ENCODE results near the gene FUT3. TPM values are rescaled to one million over a fixed set of nuclear protein-coding genes. Genes with fewer than 3 reads are reported as not detected.
A peak's percentile ranks its signal among the peaks of the same experiment; 100 is the strongest.
"Not testable (repeated sequence)": the region's sequence is repeated elsewhere in the genome, so short reads cannot be mapped to it uniquely, and the experiment has no call there.

The FUT3 gene
- total RNA-seq, 6 experiments from 2014 or later, result 0.19 to 1.4 (median 0.33) TPM

DNA sequence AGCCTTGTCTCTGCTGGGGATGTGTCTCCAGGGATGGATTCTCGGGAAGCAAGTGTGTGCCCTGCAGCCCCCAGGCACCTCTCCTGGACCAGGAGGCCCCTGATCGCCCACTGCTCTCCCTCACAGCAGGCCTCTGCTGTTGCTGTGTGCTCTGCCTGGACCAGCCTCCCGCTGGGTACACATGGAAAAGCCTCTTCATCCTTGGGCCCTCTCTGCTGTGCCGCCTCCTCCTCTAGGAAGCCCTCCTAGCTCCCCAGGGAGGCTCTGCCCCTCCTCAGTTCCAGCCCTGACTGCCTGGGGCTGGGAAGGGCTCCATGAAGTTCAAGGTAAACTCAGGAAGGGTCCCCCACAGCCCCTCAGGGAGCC is 40.3 kb upstream of the FUT3 start:
- peaks cover 0 to 12% (median 3%) of the 10 kb centered on the region in 4 donors for H3K36me3 ChIP-seq
- intact Hi-C loops (cut with DNase I), result loop anchor here (5.0 kb wide), 2 partner anchors 79 to 84 kb away; partner anchors contain the start of gene NRTN (in 1 of the 2)
- WGBS (ENCODE audit: insufficient coverage, low coverage, low lambda C conversion rate, missing lambda C conversion rate), result no CpG with 5 or more reads among the region's 4 CpGs
- H3K4me3 ChIP-seq, result no peak overlapping the region
- H3K4me1 ChIP-seq, result peaks cover 0 to 8% (median 2%) of the 10 kb centered on the region in 4 donors
- TF ChIP-seq, protein P1, sequence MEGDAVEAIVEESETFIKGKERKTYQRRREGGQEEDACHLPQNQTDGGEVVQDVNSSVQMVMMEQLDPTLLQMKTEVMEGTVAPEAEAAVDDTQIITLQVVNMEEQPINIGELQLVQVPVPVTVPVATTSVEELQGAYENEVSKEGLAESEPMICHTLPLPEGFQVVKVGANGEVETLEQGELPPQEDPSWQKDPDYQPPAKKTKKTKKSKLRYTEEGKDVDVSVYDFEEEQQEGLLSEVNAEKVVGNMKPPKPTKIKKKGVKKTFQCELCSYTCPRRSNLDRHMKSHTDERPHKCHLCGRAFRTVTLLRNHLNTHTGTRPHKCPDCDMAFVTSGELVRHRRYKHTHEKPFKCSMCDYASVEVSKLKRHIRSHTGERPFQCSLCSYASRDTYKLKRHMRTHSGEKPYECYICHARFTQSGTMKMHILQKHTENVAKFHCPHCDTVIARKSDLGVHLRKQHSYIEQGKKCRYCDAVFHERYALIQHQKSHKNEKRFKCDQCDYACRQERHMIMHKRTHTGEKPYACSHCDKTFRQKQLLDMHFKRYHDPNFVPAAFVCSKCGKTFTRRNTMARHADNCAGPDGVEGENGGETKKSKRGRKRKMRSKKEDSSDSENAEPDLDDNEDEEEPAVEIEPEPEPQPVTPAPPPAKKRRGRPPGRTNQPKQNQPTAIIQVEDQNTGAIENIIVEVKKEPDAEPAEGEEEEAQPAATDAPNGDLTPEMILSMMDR (IDR thresholded peaks at IDR 0.05), result no peak
- no peak for TF ChIP-seq POLR2A (IDR thresholded peaks at IDR 0.05)
- H3K27me3 ChIP-seq, result no peaks in the 10 kb centered on the region
- no peaks in the 10 kb centered on the region for H3K9me3 ChIP-seq
- no peak overlapping the region for H3K27ac ChIP-seq
- no peak for DNase-seq
- ATAC-seq, result no peak

DNA sequence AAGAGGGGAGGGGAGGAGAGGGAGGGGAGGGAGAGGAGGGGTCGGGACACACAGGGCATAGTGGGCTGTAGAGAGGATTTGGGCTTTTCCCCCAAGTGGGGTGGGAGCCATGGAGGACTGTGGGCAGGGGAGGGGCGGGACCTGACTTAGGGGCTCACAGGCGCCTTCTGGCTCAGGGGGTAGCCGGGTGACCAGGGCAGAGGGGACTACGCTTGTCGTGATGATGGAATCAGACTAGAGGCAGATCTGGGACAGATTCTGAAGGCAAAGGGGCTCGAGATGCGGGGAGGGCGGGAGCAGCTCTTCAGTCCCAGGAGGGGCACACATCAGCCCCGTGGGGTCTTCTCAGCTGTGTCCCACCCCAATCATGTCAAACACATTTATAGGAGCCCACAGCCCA is 38.9 kb upstream of the FUT3 start:
- Histone ChIP-seq H3K36me3 (no peaks in the 10 kb centered on the region), H3K4me1 (peaks cover 0 to 8% (median 2%) of the 10 kb centered on the region in 4 donors), H3K27ac (no peak overlapping the region), H3K9me3 (no peaks in the 10 kb centered on the region), H3K4me3 (no peak overlapping the region), H3K27me3 (no peaks in the 10 kb centered on the region)
- ATAC-seq (no peak), DNase-seq (no peak)
- 78% methylated on average over 4 of the region's 10 CpGs for WGBS (ENCODE audit: insufficient coverage, low coverage, low lambda C conversion rate, missing lambda C conversion rate)
- TF ChIP-seq POLR2A (IDR thresholded peaks at IDR 0.05), result no peak
- TF ChIP-seq, protein P1 (IDR thresholded peaks at IDR 0.05), result no peak
- intact Hi-C loops (cut with DNase I), result loop anchor here (5.0 kb wide), 2 partner anchors 78 to 83 kb away; partner anchors contain the start of gene NRTN (in 1 of the 2)

DNA sequence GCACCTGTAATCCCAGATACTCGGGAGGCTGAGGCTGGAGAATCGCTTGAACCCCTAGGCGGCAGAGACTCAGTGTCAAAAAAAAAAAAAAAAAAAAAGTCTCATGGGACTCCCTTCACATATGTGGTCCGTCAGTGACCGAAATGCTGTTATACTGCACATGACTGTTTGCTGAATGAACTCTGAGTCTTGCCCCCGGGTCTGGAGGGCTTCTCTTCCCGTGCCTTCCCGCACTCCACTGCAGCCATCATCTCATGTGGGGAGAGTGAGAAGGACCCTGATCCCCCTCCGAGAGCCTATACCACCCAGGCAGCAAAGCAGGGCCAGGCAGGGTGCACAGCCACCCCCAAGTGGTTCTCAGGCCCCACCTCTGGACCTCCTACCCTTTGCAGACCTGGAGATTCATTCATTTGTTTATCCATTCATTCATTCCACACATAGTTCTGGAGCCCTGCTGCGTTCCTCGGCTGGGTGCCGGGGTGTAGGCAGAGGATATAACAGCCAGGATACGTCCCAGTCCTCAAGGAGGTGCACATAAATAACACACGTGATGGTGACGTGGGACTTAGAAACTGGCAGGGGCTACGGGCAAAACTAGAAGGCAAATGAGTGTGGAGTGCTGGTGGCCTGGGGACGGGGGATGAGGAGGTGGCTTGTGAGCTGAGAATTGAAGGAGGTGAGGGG is 38.2 kb upstream of the FUT3 start:
- Histone ChIP-seq H3K9me3 (no peaks in the 10 kb centered on the region), H3K4me3 (no peak overlapping the region), H3K27ac (no peak overlapping the region), H3K4me1 (peaks cover 0 to 8% (median 2%) of the 10 kb centered on the region in 4 donors), H3K36me3 (no peaks in the 10 kb centered on the region), H3K27me3 (no peaks in the 10 kb centered on the region)
- no peak for DNase-seq
- TF ChIP-seq, protein P1 (IDR thresholded peaks at IDR 0.05), result no peak
- TF ChIP-seq POLR2A (IDR thresholded peaks at IDR 0.05), result no peak
- 54% methylated on average over 13 of the region's 17 CpGs for WGBS (ENCODE audit: insufficient coverage, low coverage, low lambda C conversion rate, missing lambda C conversion rate)
- no peak for ATAC-seq
- intact Hi-C loops (cut with DNase I), result no loop called here

DNA sequence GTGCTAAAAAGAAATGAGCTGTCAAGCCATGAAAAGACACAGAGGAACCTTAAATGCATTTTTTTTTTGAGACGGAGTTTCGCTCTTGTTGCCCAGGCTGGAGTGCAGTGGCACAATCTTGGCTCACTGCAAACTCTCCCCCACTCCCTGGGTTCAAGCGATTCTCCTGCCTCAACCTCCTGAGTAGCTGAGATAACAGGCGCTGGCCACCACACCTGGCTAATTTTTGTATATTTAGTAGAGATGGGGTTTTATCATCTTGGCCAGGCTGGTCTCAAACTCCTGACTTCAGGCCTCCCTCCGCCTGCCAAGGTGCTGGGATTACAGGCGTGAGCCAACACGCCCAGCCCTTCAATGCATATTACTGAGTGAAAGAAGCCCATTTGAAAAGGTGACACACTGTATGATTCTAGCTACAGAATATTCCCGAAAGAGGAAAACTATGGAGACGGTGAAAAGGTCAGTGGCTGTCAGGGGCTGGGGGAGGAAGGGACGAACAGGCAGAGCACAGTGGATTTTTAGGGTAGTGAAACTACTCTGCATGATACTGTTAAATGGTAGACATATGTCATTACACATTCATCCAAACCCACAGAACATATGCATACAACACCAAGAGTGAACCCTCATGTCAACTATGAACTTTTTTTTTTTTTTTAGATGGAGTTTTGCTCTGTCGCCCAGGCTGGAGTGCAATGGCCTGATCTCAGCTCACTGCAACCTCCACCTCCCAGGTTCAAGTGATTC is 33.0 kb upstream of the FUT3 start:
- H3K4me3 ChIP-seq; H3K9me3 ChIP-seq; DNase-seq; ATAC-seq; H3K27ac ChIP-seq; intact Hi-C loops (cut with DNase I); H3K27me3 ChIP-seq; H3K36me3 ChIP-seq: not testable (repeated sequence)
- H3K4me1 ChIP-seq, result peaks cover 0 to 27% (median 11%) of the 10 kb centered on the region in 4 donors
- 81% methylated on average over 11 of the region's 11 CpGs for WGBS (ENCODE audit: insufficient coverage, low coverage, low lambda C conversion rate, missing lambda C conversion rate)

DNA sequence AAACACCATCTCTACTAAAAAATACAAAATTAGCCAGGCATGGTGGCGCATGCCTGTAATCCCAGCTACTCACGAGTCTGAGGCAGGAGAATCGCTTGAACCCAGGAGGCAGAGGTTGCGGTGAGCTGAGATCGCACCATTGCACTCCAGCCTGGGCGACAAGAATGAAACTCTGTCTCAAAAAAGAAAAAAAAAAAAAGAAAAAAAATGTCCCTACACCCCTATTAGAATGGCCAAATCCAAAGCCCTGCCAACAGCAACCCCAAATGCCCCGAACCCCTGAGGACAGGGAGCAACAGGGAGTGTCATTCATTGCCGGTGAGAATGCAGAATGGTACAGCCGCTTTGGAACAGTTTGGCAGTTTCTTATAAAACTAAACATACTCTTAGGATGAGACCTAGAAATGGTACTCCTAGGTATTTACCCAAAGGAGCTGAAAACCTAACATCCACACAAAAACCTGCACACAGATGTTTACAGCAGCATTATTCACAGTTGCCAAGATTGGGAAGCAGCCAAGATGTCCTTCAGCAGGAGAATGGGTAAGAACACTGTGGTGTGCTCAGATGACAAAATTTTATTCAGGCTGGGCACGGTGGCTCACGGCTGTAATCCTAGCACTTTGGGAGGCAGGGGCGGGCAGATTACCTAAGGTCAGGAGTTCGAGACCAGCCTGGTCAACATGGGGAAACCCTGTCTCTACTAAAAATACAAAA is 32.1 kb upstream of the FUT3 start:
- H3K27me3 ChIP-seq; H3K36me3 ChIP-seq; H3K27ac ChIP-seq; H3K4me3 ChIP-seq; intact Hi-C loops (cut with DNase I); H3K9me3 ChIP-seq; DNase-seq: not testable (repeated sequence)
- peaks cover 0 to 30% (median 11%) of the 10 kb centered on the region in 4 donors for H3K4me1 ChIP-seq
- ATAC-seq, result peak; percentile 28 to 58 (median 45)
- 33% methylated on average over 7 of the region's 13 CpGs for WGBS (ENCODE audit: insufficient coverage, low coverage, low lambda C conversion rate, missing lambda C conversion rate)

Data from right lobe of liver (tissue), 6 donors.